Smooth muscle cell (in vitro differentiated cells): Measurements from ENCODE around the gene C1orf74. TPM values are rescaled to one million over a fixed set of nuclear protein-coding genes. Genes with fewer than 3 reads are reported as not detected.

Experiments used
- DNase-seq: peaks from one replicate; lab custom pipeline; 2025; ENCODE audit not compliant: unreplicated experiment; lab: John Stamatoyannopoulos, UW
- H2AFZ ChIP-seq: fragments of 200-600 bp; sonication (generic); 2 replicates; pipeline ENCODE4 v1.6.0; 2016; ENCODE audit warnings: antibody characterized with exemption, low read depth, mild to moderate bottlenecking
- H3F3A ChIP-seq: fragments of 200-600 bp; sonication (generic); 2 replicates; pipeline ENCODE4 v1.6.0; 2017; ENCODE audit warnings: antibody characterized with exemption, low read depth
- H3K27ac ChIP-seq: fragments of 200-600 bp; sonication (generic); 2 replicates; pipeline ENCODE4 v1.5.1; 2016; ENCODE audit warnings: low read depth, mild to moderate bottlenecking
- H3K27me3 ChIP-seq: fragments of 200-600 bp; sonication (generic); 2 replicates; pipeline ENCODE4 v1.6.1; 2016; ENCODE audit warnings: low read depth, mild to moderate bottlenecking
- H3K36me3 ChIP-seq: fragments of 200-600 bp; sonication (generic); 2 replicates; pipeline ENCODE4 v1.5.1; 2016; ENCODE audit warnings: low read depth
- H3K4me1 ChIP-seq: fragments of 200-600 bp; sonication (generic); 2 replicates; pipeline ENCODE4 v1.5.1; 2016; ENCODE audit warnings: low read depth
- H3K4me2 ChIP-seq: fragments of 200-600 bp; sonication (generic); 2 replicates; pipeline ENCODE4 v1.6.0; 2016; ENCODE audit warnings: mild to moderate bottlenecking
- H3K4me3 ChIP-seq: fragments of 200-600 bp; sonication (generic); 2 replicates; pipeline ENCODE4 v1.5.1; 2016; ENCODE audit warnings: mild to moderate bottlenecking
- H3K79me2 ChIP-seq: fragments of 200-600 bp; sonication (generic); 2 replicates; pipeline ENCODE4 v1.6.0; 2016; ENCODE audit warnings: low read depth, mild to moderate bottlenecking
- H3K9ac ChIP-seq: fragments of 200-600 bp; sonication (generic); 2 replicates; pipeline ENCODE4 v1.6.0; 2016; ENCODE audit warnings: low read depth
- H3K9me3 ChIP-seq: fragments of 200-600 bp; sonication (generic); replicated peaks from 2 replicates; pipeline ENCODE4 v1.5.1; 2016; ENCODE audit warnings: low read depth
- H4K20me1 ChIP-seq: fragments of 200-600 bp; sonication (generic); 2 replicates; pipeline ENCODE4 v1.6.0; 2016; ENCODE audit warnings: low read depth
- WGBS: methylation state at CpG from one replicate; pipeline ENCODE4 v1.1.7; 2016; ENCODE audit warnings: low lambda C conversion rate; 5-methylcytosine and 5-hydroxymethylcytosine counted together
- polyA plus RNA-seq: library from polyadenylated mRNA; unstranded; fragments of >200 nt; fragmentation: Nextera tagmentation; extraction: Ambion mirVana; gene quantifications from 2 replicates; pipeline ENCODE4 v1.2.1, GENCODE V29; 2016
- total RNA-seq: library from RNA; depleted of rRNA; stranded (reverse); fragments of >200 nt; gene quantifications from 2 replicates; pipeline ENCODE4 v1.2.3, GENCODE V29; 2014
- TF ChIP-seq, protein P1 (sequence below): fragments of 200-600 bp; sonication (generic); IDR thresholded peaks from 2 replicates; pipeline ENCODE4 v1.5.1; 2017; ENCODE audit warnings: borderline replicate concordance, mild to moderate bottlenecking, antibody characterized with exemption; ENCODE audit not compliant: insufficient read depth, poor library complexity, severe bottlenecking

C1orf74 gene
- total and polyA plus RNA-seq, 2 experiments from 2014 or later = 1.0 to 5.0 TPM

GRCh38 chr1:209813902-209814301 is 29.5 kb upstream of the C1orf74 start:
- no peak overlapping the region for H2AFZ ChIP-seq
- H3K4me2 ChIP-seq = no peak overlapping the region
- no peaks in the 10 kb centered on the region for H3K36me3 ChIP-seq
- no peaks in the 10 kb centered on the region for H4K20me1 ChIP-seq
- DNase-seq = no peak
- no peak overlapping the region for H3K9ac ChIP-seq
- no peaks in the 10 kb centered on the region for H3K4me1 ChIP-seq
- no peaks in the 10 kb centered on the region for H3F3A ChIP-seq
- no peaks in the 10 kb centered on the region for H3K79me2 ChIP-seq
- 93% methylated on average over 4 of the region's 4 CpGs for WGBS
- no peaks in the 10 kb centered on the region for H3K9me3 ChIP-seq
- no peak overlapping the region for H3K27ac ChIP-seq
- TF ChIP-seq, protein P1, sequence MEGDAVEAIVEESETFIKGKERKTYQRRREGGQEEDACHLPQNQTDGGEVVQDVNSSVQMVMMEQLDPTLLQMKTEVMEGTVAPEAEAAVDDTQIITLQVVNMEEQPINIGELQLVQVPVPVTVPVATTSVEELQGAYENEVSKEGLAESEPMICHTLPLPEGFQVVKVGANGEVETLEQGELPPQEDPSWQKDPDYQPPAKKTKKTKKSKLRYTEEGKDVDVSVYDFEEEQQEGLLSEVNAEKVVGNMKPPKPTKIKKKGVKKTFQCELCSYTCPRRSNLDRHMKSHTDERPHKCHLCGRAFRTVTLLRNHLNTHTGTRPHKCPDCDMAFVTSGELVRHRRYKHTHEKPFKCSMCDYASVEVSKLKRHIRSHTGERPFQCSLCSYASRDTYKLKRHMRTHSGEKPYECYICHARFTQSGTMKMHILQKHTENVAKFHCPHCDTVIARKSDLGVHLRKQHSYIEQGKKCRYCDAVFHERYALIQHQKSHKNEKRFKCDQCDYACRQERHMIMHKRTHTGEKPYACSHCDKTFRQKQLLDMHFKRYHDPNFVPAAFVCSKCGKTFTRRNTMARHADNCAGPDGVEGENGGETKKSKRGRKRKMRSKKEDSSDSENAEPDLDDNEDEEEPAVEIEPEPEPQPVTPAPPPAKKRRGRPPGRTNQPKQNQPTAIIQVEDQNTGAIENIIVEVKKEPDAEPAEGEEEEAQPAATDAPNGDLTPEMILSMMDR = no peak
- H3K4me3 ChIP-seq = no peak overlapping the region
- H3K27me3 ChIP-seq = no peaks in the 10 kb centered on the region

DNA sequence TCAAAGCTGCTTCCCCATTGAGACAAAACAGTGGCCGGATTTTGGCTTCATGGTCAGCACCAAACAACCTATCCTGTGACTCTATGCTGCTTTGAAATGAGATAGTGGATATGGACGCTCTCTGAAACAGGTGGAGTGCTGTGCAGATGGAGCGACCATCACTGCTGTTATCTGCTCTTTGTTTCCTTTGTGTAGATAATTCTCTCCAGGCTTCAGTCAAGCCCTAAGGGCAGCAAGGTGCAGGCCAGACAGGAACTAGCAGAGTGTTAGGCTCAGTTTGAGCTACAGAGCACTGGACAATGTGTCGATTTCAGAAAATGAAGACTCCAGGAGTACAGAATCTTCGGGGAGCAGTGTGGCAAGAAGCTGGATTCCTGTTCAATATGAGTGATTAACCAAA is 26.4 kb upstream of the C1orf74 start:
- H3K4me2 ChIP-seq = no peak overlapping the region
- H3K4me1 ChIP-seq = peaks cover 4% of the 10 kb centered on the region
- no peaks in the 10 kb centered on the region for H3K27me3 ChIP-seq
- no peaks in the 10 kb centered on the region for H3F3A ChIP-seq
- H3K4me3 ChIP-seq = no peak overlapping the region
- TF ChIP-seq, protein P1 = no peak
- H3K79me2 ChIP-seq = peaks cover under 1% of the 10 kb centered on the region
- H2AFZ ChIP-seq = no peak overlapping the region
- H3K9me3 ChIP-seq = no peaks in the 10 kb centered on the region
- H4K20me1 ChIP-seq = no peaks in the 10 kb centered on the region
- no peaks in the 10 kb centered on the region for H3K36me3 ChIP-seq
- H3K27ac ChIP-seq = no peak overlapping the region
- DNase-seq = no peak
- WGBS = 79% methylated on average over 5 of the region's 5 CpGs
- H3K9ac ChIP-seq = no peak overlapping the region

DNA sequence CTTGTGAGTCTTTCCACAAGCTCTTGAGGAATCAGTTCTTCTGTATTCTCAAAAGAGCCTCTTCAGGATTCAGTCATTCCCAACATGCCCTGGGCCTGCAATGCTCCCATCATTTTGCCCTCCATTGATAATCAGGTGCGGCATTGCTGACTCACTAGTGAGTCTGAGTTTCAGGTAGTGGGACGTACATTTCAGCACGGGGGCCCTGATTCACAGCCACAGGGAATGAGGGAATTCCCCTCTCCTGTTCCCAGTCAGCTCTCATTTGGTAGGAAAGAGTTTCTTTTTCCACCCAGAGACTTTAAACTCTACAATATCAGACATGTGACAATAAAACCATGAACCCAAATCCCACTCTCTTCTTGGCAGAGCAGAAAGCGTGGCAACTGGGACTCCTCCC is 25.3 kb upstream of the C1orf74 start:
- H3K9ac ChIP-seq = no peak overlapping the region
- no peaks in the 10 kb centered on the region for H3F3A ChIP-seq
- H3K4me3 ChIP-seq = no peak overlapping the region
- peaks cover 9% of the 10 kb centered on the region for H3K79me2 ChIP-seq
- no peak overlapping the region for H2AFZ ChIP-seq
- H3K27ac ChIP-seq = peak overlapping the region; percentile 1
- peaks cover 9% of the 10 kb centered on the region for H4K20me1 ChIP-seq
- TF ChIP-seq, protein P1 = no peak
- no peak for DNase-seq
- H3K9me3 ChIP-seq = no peaks in the 10 kb centered on the region
- peaks cover 4% of the 10 kb centered on the region for H3K4me1 ChIP-seq
- H3K27me3 ChIP-seq = no peaks in the 10 kb centered on the region
- H3K4me2 ChIP-seq = no peak overlapping the region
- WGBS = 86% methylated on average over 4 of the region's 4 CpGs
- no peaks in the 10 kb centered on the region for H3K36me3 ChIP-seq

- Histone ChIP-seq H2AFZ (no peak overlapping the region), H3K27ac (peak overlapping the region; percentile 72), H3F3A (no peaks in the 10 kb centered on the region), H3K4me3 (no peak overlapping the region), H3K4me2 (peak overlapping the region; percentile 67), H3K79me2 (peaks cover 20% of the 10 kb centered on the region), H4K20me1 (peaks cover 23% of the 10 kb centered on the region), H3K4me1 (peaks cover 4% of the 10 kb centered on the region), H3K9ac (no peak overlapping the region), H3K27me3 (no peaks in the 10 kb centered on the region), H3K36me3 (no peaks in the 10 kb centered on the region), H3K9me3 (no peaks in the 10 kb centered on the region)
- TF ChIP-seq, protein P1 = no peak
- peak; percentile 23 for DNase-seq
Measured at GRCh38 chr1:209808059-209808581, 23.8 kb upstream of the C1orf74 start.
